Measurements from ENCODE around the gene EPHA3. TPM values are rescaled to one million over a fixed set of nuclear protein-coding genes. Genes with fewer than 3 reads are reported as not detected.

Gene EPHA3
- total and polyA plus RNA-seq, 10 of the 15 experiments (the other 5 are each of a cell fraction or from before 2014, with no cell fraction given) = 0.03 to 39.0 (median 0.07) TPM; not detected in 4

GRCh38 chr3:89256395-89256794 is 149.0 kb downstream of the EPHA3 start:
- ATAC-seq (no peak), DNase-seq (ENCODE audit: low read depth, low spot score) (no peak), FAIRE-seq (no peak)
- H3K27ac ChIP-seq (ENCODE audit: control insufficient read depth, insufficient read depth) = no peak overlapping the region
- WGBS (ENCODE audit: insufficient coverage, insufficient replicate concordance, low lambda C conversion rate, missing lambda C conversion rate) = 63% methylated on average over 7 of the region's 7 CpGs
- no peaks in the 10 kb centered on the region for H4K20me1 ChIP-seq (ENCODE audit: control insufficient read depth, insufficient read depth)
- no peaks in the 10 kb centered on the region for H3K27me3 ChIP-seq (replicated peaks in 1 of 2; ENCODE audit: control insufficient read depth in 2 of 2, insufficient read depth in 2 of 2, low read length in 1 of 2)
- no peak for TF ChIP-seq BMI1 (IDR thresholded peaks at IDR 0.05; ENCODE audit: borderline replicate concordance)
- TF ChIP-seq RCOR1 (conservative IDR thresholded peaks at IDR 0.05; ENCODE audit: low read depth, low read length) = no peak
- SMC1A ChIA-PET (ENCODE audit: uncharacterized antibody, unreplicated experiment) = no interaction called here
- in situ Hi-C loops (cut with MboI) = no loop called here
- no peaks in the 10 kb centered on the region for H3K36me3 ChIP-seq (ENCODE audit: control insufficient read depth in 2 of 2, insufficient read depth in 2 of 2, low read length in 1 of 2)
- CTCF ChIA-PET = no interaction called here
- no TSS peak for BruUV-seq (replicated peaks)
- H3K4me2 ChIP-seq (ENCODE audit: control insufficient read depth, insufficient read depth) = no peak overlapping the region
- H2AFZ ChIP-seq (ENCODE audit: control insufficient read depth, low read depth, low read length) = no peak overlapping the region
- no peak overlapping the region for H3K9ac ChIP-seq (ENCODE audit: control insufficient read depth, insufficient read depth, low read length)
- RAD21 ChIA-PET (ENCODE audit: unreplicated experiment) = no interaction called here
- H3K79me2 ChIP-seq (ENCODE audit: control insufficient read depth, insufficient read depth, low read length) = no peaks in the 10 kb centered on the region
- no peaks in the 10 kb centered on the region for H3K9me3 ChIP-seq (replicated peaks; ENCODE audit: control insufficient read depth, insufficient read depth, low read length)
- POLR2A ChIA-PET = no interaction called here
- intact Hi-C loops (cut with micrococcal nuclease; ENCODE audit: unreplicated experiment) = no loop called here
- H3K4me3 ChIP-seq = no peak overlapping the region
- H3K4me1 ChIP-seq (ENCODE audit: control insufficient read depth, insufficient read depth, low read length) = no peaks in the 10 kb centered on the region

- Histone ChIP-seq H3K36me3 (ENCODE audit: control insufficient read depth in 2 of 2, insufficient read depth in 2 of 2, low read length in 1 of 2) (no peaks in the 10 kb centered on the region), H2AFZ (ENCODE audit: control insufficient read depth, low read depth, low read length) (no peak overlapping the region), H4K20me1 (ENCODE audit: control insufficient read depth, insufficient read depth) (no peaks in the 10 kb centered on the region), H3K4me3 (no peak overlapping the region), H3K27me3 (replicated peaks in 1 of 2; ENCODE audit: control insufficient read depth in 2 of 2, insufficient read depth in 2 of 2, low read length in 1 of 2) (no peaks in the 10 kb centered on the region), H3K9ac (ENCODE audit: control insufficient read depth, insufficient read depth, low read length) (no peak overlapping the region), H3K79me2 (ENCODE audit: control insufficient read depth, insufficient read depth, low read length) (no peaks in the 10 kb centered on the region), H3K9me3 (replicated peaks; ENCODE audit: control insufficient read depth, insufficient read depth, low read length) (no peaks in the 10 kb centered on the region), H3K4me1 (ENCODE audit: control insufficient read depth, insufficient read depth, low read length) (no peaks in the 10 kb centered on the region), H3K27ac (ENCODE audit: control insufficient read depth, insufficient read depth) (no peak overlapping the region), H3K4me2 (ENCODE audit: control insufficient read depth, insufficient read depth) (no peak overlapping the region)
- no TSS peak for BruUV-seq (replicated peaks)
- WGBS (ENCODE audit: insufficient coverage, insufficient replicate concordance, low lambda C conversion rate, missing lambda C conversion rate) = 0% methylated on average over 2 of the region's 2 CpGs
- ChIA-PET RAD21 (ENCODE audit: unreplicated experiment) (no interaction called here), CTCF (no interaction called here), SMC1A (ENCODE audit: uncharacterized antibody, unreplicated experiment) (no interaction called here), POLR2A (no interaction called here)
- ATAC-seq (no peak), FAIRE-seq (no peak), DNase-seq (ENCODE audit: low read depth, low spot score) (no peak)
- in situ Hi-C loops (cut with MboI) (no loop called here), intact Hi-C loops (cut with micrococcal nuclease; ENCODE audit: unreplicated experiment) (no loop called here)
- no peak for TF ChIP-seq ZNF592 (IDR thresholded peaks at IDR 0.05)
- TF ChIP-seq POLR2A (IDR thresholded peaks at IDR 0.05; ENCODE audit: low read depth, low read length) = no peak
- TF ChIP-seq, protein P1, sequence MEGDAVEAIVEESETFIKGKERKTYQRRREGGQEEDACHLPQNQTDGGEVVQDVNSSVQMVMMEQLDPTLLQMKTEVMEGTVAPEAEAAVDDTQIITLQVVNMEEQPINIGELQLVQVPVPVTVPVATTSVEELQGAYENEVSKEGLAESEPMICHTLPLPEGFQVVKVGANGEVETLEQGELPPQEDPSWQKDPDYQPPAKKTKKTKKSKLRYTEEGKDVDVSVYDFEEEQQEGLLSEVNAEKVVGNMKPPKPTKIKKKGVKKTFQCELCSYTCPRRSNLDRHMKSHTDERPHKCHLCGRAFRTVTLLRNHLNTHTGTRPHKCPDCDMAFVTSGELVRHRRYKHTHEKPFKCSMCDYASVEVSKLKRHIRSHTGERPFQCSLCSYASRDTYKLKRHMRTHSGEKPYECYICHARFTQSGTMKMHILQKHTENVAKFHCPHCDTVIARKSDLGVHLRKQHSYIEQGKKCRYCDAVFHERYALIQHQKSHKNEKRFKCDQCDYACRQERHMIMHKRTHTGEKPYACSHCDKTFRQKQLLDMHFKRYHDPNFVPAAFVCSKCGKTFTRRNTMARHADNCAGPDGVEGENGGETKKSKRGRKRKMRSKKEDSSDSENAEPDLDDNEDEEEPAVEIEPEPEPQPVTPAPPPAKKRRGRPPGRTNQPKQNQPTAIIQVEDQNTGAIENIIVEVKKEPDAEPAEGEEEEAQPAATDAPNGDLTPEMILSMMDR (IDR thresholded peaks at IDR 0.05 in 2 of 3, conservative IDR thresholded peaks at IDR 0.05 in 1 of 3; ENCODE audit: control insufficient read depth in 2 of 3, extremely low read depth in 1 of 3, insufficient read depth in 1 of 3, low read depth in 3 of 3, low read length in 3 of 3) = no peak
- TF ChIP-seq EP300 (IDR thresholded peaks at IDR 0.05; ENCODE audit: borderline replicate concordance in 1 of 2, control insufficient read depth in 1 of 2, low read depth in 2 of 2, low read length in 2 of 2) = no peak
- TF ChIP-seq ZNF207 (IDR thresholded peaks at IDR 0.05; ENCODE audit: borderline replicate concordance) = no peak
- no peak for TF ChIP-seq IRF5 (IDR thresholded peaks at IDR 0.05; ENCODE audit: borderline replicate concordance)
Measured at GRCh38 chr3:89256882-89257281, 149.5 kb downstream of the EPHA3 start.

Data from GM12878 (cell line).